ENCODE measurements around the gene ACP4. TPM values are rescaled to one million over a fixed set of nuclear protein-coding genes. Genes with fewer than 3 reads are reported as not detected.

Gene ACP4
- total and polyA plus RNA-seq, 2 experiments from 2014 or later = not detected

GRCh38 chr19:50749490-50749889 lies 40.7 kb upstream of the ACP4 start:
- H3K4me1 ChIP-seq (ENCODE audit: insufficient read depth) = no peaks in the 10 kb centered on the region
- no peaks in the 10 kb centered on the region for H3K79me2 ChIP-seq (replicated peaks; ENCODE audit: insufficient read depth)
- no peaks in the 10 kb centered on the region for H3K36me3 ChIP-seq (ENCODE audit: insufficient read depth)
- H3K27ac ChIP-seq (ENCODE audit: low read depth) = no peak overlapping the region
- H3K9me2 ChIP-seq (ENCODE audit: insufficient read depth) = no peaks in the 10 kb centered on the region
- no peaks in the 10 kb centered on the region for H4K20me1 ChIP-seq (replicated peaks; ENCODE audit: insufficient read depth)
- H3K4me1 Mint-ChIP-seq = no peaks in the 10 kb centered on the region
- peaks cover 29% of the 10 kb centered on the region for H3K36me3 Mint-ChIP-seq (ENCODE audit: low read depth)
- H3K4me3 Mint-ChIP-seq = no peak overlapping the region
- peaks cover 87% of the 10 kb centered on the region for H3K9me3 Mint-ChIP-seq
- ATAC-seq = no peak
- DNase-seq (ENCODE audit: low spot score) = no peak
- H2AFZ ChIP-seq = no peak overlapping the region
- no peak overlapping the region for H3K27ac Mint-ChIP-seq
- no peak for TF ChIP-seq NANOG (IDR thresholded peaks at IDR 0.05; ENCODE audit: borderline replicate concordance)
- H3K27me3 ChIP-seq (ENCODE audit: insufficient read depth) = no peaks in the 10 kb centered on the region
- no peaks in the 10 kb centered on the region for H3K27me3 Mint-ChIP-seq (ENCODE audit: insufficient read depth, low read depth, poor library complexity)
- no peak overlapping the region for H3K4me2 ChIP-seq
- no peak overlapping the region for H3K4me3 ChIP-seq
- no peaks in the 10 kb centered on the region for H3F3A ChIP-seq (replicated peaks; ENCODE audit: low read depth)

- H3K4me1 ChIP-seq (ENCODE audit: insufficient read depth) = no peaks in the 10 kb centered on the region
- peaks cover 29% of the 10 kb centered on the region for H3K36me3 Mint-ChIP-seq (ENCODE audit: low read depth)
- H3K27me3 Mint-ChIP-seq (ENCODE audit: insufficient read depth, low read depth, poor library complexity) = peaks cover 2% of the 10 kb centered on the region
- H3K79me2 ChIP-seq (replicated peaks; ENCODE audit: insufficient read depth) = no peaks in the 10 kb centered on the region
- no peaks in the 10 kb centered on the region for H4K20me1 ChIP-seq (replicated peaks; ENCODE audit: insufficient read depth)
- H3K9me3 Mint-ChIP-seq = peaks cover 87% of the 10 kb centered on the region
- TF ChIP-seq ZNF114 (CRISPR knock-in tag; IDR thresholded peaks at IDR 0.05) (no peak), EZH2 (IDR thresholded peaks at IDR 0.05; ENCODE audit: low read depth, unreplicated experiment) (no peak), CTCF (conservative IDR thresholded peaks at IDR 0.05; ENCODE audit: low read depth in 2 of 2) (no peak), REST (IDR thresholded peaks at IDR 0.05; ENCODE audit: unreplicated experiment) (no peak)
- no peak overlapping the region for H3K4me2 ChIP-seq
- H3K4me3 Mint-ChIP-seq = no peak overlapping the region
- H3K27ac Mint-ChIP-seq = no peak overlapping the region
- no peak overlapping the region for H3K27ac ChIP-seq (ENCODE audit: low read depth)
- DNase-seq (ENCODE audit: low spot score) (no peak), ATAC-seq (no peak)
- no peaks in the 10 kb centered on the region for H3F3A ChIP-seq (replicated peaks; ENCODE audit: low read depth)
- no peaks in the 10 kb centered on the region for H3K36me3 ChIP-seq (ENCODE audit: insufficient read depth)
- no peaks in the 10 kb centered on the region for H3K4me1 Mint-ChIP-seq
- no peaks in the 10 kb centered on the region for H3K9me2 ChIP-seq (ENCODE audit: insufficient read depth)
- no peak overlapping the region for H3K4me3 ChIP-seq
- no peak overlapping the region for H2AFZ ChIP-seq
- H3K27me3 ChIP-seq (ENCODE audit: insufficient read depth) = no peaks in the 10 kb centered on the region
Measured at GRCh38 chr19:50750010-50750409, 40.2 kb upstream of the ACP4 start.

DNA sequence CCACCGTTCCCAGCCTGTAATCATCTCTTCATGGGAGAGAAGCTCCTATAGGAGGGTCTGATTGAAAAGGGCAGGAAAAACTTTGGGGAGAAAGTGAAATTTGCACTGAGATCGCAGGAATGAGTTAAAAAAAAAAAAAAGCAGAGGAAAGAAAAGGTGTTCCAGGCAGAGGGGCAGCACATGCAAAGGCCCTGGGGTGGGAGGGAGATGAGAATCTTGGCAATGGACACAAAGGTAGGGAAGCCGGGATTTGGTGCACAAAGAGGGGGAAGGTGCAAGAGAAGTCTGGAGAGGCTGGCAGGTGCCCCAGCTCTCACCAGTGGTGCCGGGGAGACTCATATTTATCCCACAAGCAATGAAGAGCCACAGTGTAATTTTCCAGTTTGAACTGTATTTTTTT lies 36.3 kb upstream of the ACP4 start:
- DNase-seq (ENCODE audit: low spot score) (no peak), ATAC-seq (no peak)
- H3K36me3 ChIP-seq (ENCODE audit: insufficient read depth) = no peaks in the 10 kb centered on the region
- no peaks in the 10 kb centered on the region for H3K27me3 ChIP-seq (ENCODE audit: insufficient read depth)
- H3K27ac ChIP-seq (ENCODE audit: low read depth) = no peak overlapping the region
- H3F3A ChIP-seq (replicated peaks; ENCODE audit: low read depth) = no peaks in the 10 kb centered on the region
- no peaks in the 10 kb centered on the region for H4K20me1 ChIP-seq (replicated peaks; ENCODE audit: insufficient read depth)
- no peaks in the 10 kb centered on the region for H3K9me2 ChIP-seq (ENCODE audit: insufficient read depth)
- H3K4me2 ChIP-seq = no peak overlapping the region
- Mint-ChIP-seq H3K4me1 (no peaks in the 10 kb centered on the region), H3K36me3 (ENCODE audit: low read depth) (peaks cover 28% of the 10 kb centered on the region), H3K9me3 (peaks cover 91% of the 10 kb centered on the region), H3K27me3 (ENCODE audit: insufficient read depth, low read depth, poor library complexity) (peaks cover 7% of the 10 kb centered on the region), H3K4me3 (no peak overlapping the region), H3K27ac (no peak overlapping the region)
- H3K4me3 ChIP-seq = no peak overlapping the region
- H2AFZ ChIP-seq = no peak overlapping the region
- H3K4me1 ChIP-seq (ENCODE audit: insufficient read depth) = no peaks in the 10 kb centered on the region
- H3K79me2 ChIP-seq (replicated peaks; ENCODE audit: insufficient read depth) = no peaks in the 10 kb centered on the region
- no peak for TF ChIP-seq CTCF (conservative IDR thresholded peaks at IDR 0.05; ENCODE audit: low read depth in 2 of 2)
- TF ChIP-seq ETS1 (IDR thresholded peaks at IDR 0.05) = no peak
- no peak for TF ChIP-seq ZNF114 (CRISPR knock-in tag; IDR thresholded peaks at IDR 0.05)
- no peak for TF ChIP-seq JUNB (IDR thresholded peaks at IDR 0.05; ENCODE audit: unreplicated experiment)

Data from GM23338 (cell line).